OCI-LY3 (cell line): ENCODE measurements around the gene LCE3E.

Experiments used
- CTCF ChIP-seq: fragments of 200-600, 300-600 bp; sonication (generic); IDR thresholded peaks from 2 replicates; pipeline ENCODE4 v1.5.1; 2014; ENCODE audit warnings: antibody characterized with exemption, low read length, low read depth
- EZH2phosphoT487 ChIP-seq: fragments of 200-600 bp; shearing (Covaris generic); IDR thresholded peaks from 2 replicates; pipeline ENCODE4 v1.6.1; 2018; ENCODE audit warnings: antibody characterized with exemption, mixed run types, low read depth

- TF ChIP-seq CTCF = no peak
- no peak for TF ChIP-seq EZH2phosphoT487
Observed at GRCh38 chr1:152577168-152577567, 10.6 kb upstream of the LCE3E start.
